IMR-90 (cell line): ENCODE data around the gene TMEM131L. TPM values are rescaled to one million over a fixed set of nuclear protein-coding genes. Genes with fewer than 3 reads are reported as not detected.

Source experiments
- ATAC-seq: fragments of 200-7000 bp; cut with Tn5 transposase; 2 replicates; pipeline ENCODE4 v1.9.1; 2020; ENCODE audit warnings: low read depth, mild to moderate bottlenecking, moderate library complexity
- BruUV-seq: library from RNA; stranded (reverse); fragments of 400-500 nt; replicated peaks from 2 replicates; lab custom pipeline; 2021; lab: Mats Ljungman, UMichigan
- CTCF ChIA-PET: fragments of 300-600 bp; formaldehyde crosslinking; extraction: SDS; loops from one replicate; lab custom pipeline; 2021; ENCODE audit warnings: antibody characterized with exemption; lab: Yijun Ruan, JAX
- POLR2A ChIA-PET: fragments of 300-600 bp; sonication (Branson Sonifier 250); formaldehyde crosslinking; loops from one replicate; lab custom pipeline; 2022; ENCODE audit warnings: antibody characterized with exemption; ENCODE audit not compliant: unreplicated experiment; lab: Charles Lee
- DNase-seq: peaks from one replicate; pipeline ENCODE4 v3.0.0; 2013
- H2AFZ ChIP-seq: replicated peaks from 2 replicates; pipeline ENCODE3; 2013; ENCODE audit warnings: low read length, mild to moderate bottlenecking; ENCODE audit not compliant: poor library complexity
- H2AK5ac ChIP-seq: 2 replicates; pipeline ENCODE4 v1.6.1; 2013; ENCODE audit warnings: low read depth, low read length, inconsistent platforms
- H2AK9ac ChIP-seq: replicated peaks from 2 replicates; pipeline ENCODE3; 2013; ENCODE audit warnings: mild to moderate bottlenecking, low read depth, low read length, moderate library complexity; ENCODE audit not compliant: poor library complexity
- H2BK120ac ChIP-seq: 2 replicates; pipeline ENCODE4 v1.6.1; 2013; ENCODE audit warnings: low read depth, low read length, inconsistent platforms
- H2BK15ac ChIP-seq: 3 replicates; pipeline ENCODE4 v1.6.1; 2013; ENCODE audit warnings: low read depth, low read length, inconsistent platforms
- H2BK20ac ChIP-seq: 2 replicates; pipeline ENCODE4 v1.6.1; 2013; ENCODE audit warnings: low read depth, mild to moderate bottlenecking, inconsistent platforms, low read length, moderate library complexity
- H2BK5ac ChIP-seq: 2 replicates; pipeline ENCODE4 v1.6.1; 2013; ENCODE audit warnings: mild to moderate bottlenecking, low read depth, low read length, inconsistent platforms; ENCODE audit not compliant: poor library complexity, severe bottlenecking
- H3K14ac ChIP-seq: replicated peaks from 2 replicates; pipeline ENCODE4 v1.6.1; 2013; ENCODE audit warnings: low read depth, low read length, inconsistent platforms
- H3K18ac ChIP-seq: 2 replicates; pipeline ENCODE4 v1.6.1; 2013; ENCODE audit warnings: low read depth, low read length, control low read depth
- H3K23ac ChIP-seq: 2 replicates; pipeline ENCODE4 v1.6.1; 2013; ENCODE audit warnings: low read depth, low read length, inconsistent platforms
- H3K27ac ChIP-seq: 2 replicates; pipeline ENCODE4 v1.5.1; 2013; ENCODE audit warnings: mild to moderate bottlenecking, control low read depth, low read length; ENCODE audit not compliant: insufficient read depth
- H3K27me3 ChIP-seq: 2 replicates; pipeline ENCODE4 v1.6.1; 2013; ENCODE audit warnings: low read length; ENCODE audit not compliant: control insufficient read depth, insufficient read depth
- H3K36me3 ChIP-seq: 2 replicates; pipeline ENCODE4 v1.6.1; 2013; ENCODE audit warnings: low read length, mixed read lengths; ENCODE audit not compliant: control insufficient read depth, insufficient read depth
- H3K4ac ChIP-seq: 2 replicates; pipeline ENCODE4 v1.6.1; 2013; ENCODE audit warnings: low read depth, low read length, inconsistent platforms
- H3K4me1 ChIP-seq: 2 replicates; pipeline ENCODE4 v1.6.1; 2013; ENCODE audit warnings: low read length, mixed read lengths; ENCODE audit not compliant: control insufficient read depth, insufficient read depth
- H3K4me2 ChIP-seq: 2 replicates; pipeline ENCODE4 v1.6.1; 2013; ENCODE audit warnings: low read depth, mild to moderate bottlenecking, control low read depth, low read length, moderate library complexity
- H3K4me3 ChIP-seq: 2 replicates; pipeline ENCODE4 v1.5.1; 2013; ENCODE audit warnings: low read depth, mild to moderate bottlenecking, control low read depth, low read length, moderate library complexity; ENCODE audit not compliant: insufficient read depth
- H3K56ac ChIP-seq: 2 replicates; pipeline ENCODE4 v1.6.1; 2013; ENCODE audit warnings: low read length, inconsistent platforms; ENCODE audit not compliant: insufficient read depth; ENCODE audit errors: extremely low read depth
- H3K79me1 ChIP-seq, 2 experiments: 2 replicates each; pipeline ENCODE4 v1.6.1; 2013; ENCODE audit warnings: low read length in 2 of 2, inconsistent platforms in 1 of 2, low read depth in 1 of 2
- H3K9ac ChIP-seq: 2 replicates; pipeline ENCODE4 v1.6.1; 2013; ENCODE audit warnings: low read depth, low read length, control low read depth
- H3K9me1 ChIP-seq: 2 replicates; pipeline ENCODE4 v1.6.1; 2013; ENCODE audit warnings: low read length, inconsistent platforms; ENCODE audit not compliant: insufficient read depth
- H3K9me3 ChIP-seq: 2 replicates; pipeline ENCODE4 v1.6.1; 2013; ENCODE audit warnings: low read length; ENCODE audit not compliant: control insufficient read depth, insufficient read depth
- H4K20me1 ChIP-seq: 2 replicates; pipeline ENCODE4 v1.6.1; 2013; ENCODE audit warnings: low read length, inconsistent platforms; ENCODE audit not compliant: insufficient read depth
- H4K5ac ChIP-seq: 2 replicates; pipeline ENCODE4 v1.6.1; 2013; ENCODE audit warnings: mild to moderate bottlenecking, low read depth, low read length, control low read depth
- H4K8ac ChIP-seq, 2 experiments: 2 replicates each; pipeline ENCODE4 v1.6.1; 2013; ENCODE audit warnings: low read depth in 2 of 2, low read length in 2 of 2, control low read depth in 1 of 2, inconsistent platforms in 1 of 2
- H4K91ac ChIP-seq: 2 replicates; pipeline ENCODE4 v1.6.1; 2013; ENCODE audit warnings: low read depth, low read length, inconsistent platforms; ENCODE audit not compliant: insufficient read depth
- BHLHE40 ChIP-seq: fragments of 150-350 bp; IDR thresholded peaks from 2 replicates; pipeline ENCODE4 v1.6.1; 2016; ENCODE audit warnings: mild to moderate bottlenecking, low read depth, low read length
- CEBPB ChIP-seq: IDR thresholded peaks from 2 replicates; pipeline ENCODE4 v1.6.1; 2012; ENCODE audit warnings: low read depth, low read length, improper control_type of control experiment
- CHD1 ChIP-seq: IDR thresholded peaks from 2 replicates; pipeline ENCODE4 v1.6.1; 2012; ENCODE audit warnings: low read depth, low read length, improper control_type of control experiment
- FOS ChIP-seq: fragments of 150-350 bp; IDR thresholded peaks from 2 replicates; pipeline ENCODE4 v1.6.1; 2016; ENCODE audit warnings: low read depth, low read length
- MAFK ChIP-seq: IDR thresholded peaks from 2 replicates; pipeline ENCODE4 v1.6.1; 2012; ENCODE audit warnings: low read depth, low read length, improper control_type of control experiment
- MAZ ChIP-seq: IDR thresholded peaks from 2 replicates; pipeline ENCODE4 v1.6.1; 2012; ENCODE audit warnings: low read depth, mild to moderate bottlenecking, low read length, improper control_type of control experiment, moderate library complexity, borderline replicate concordance
- MXI1 ChIP-seq: IDR thresholded peaks from 2 replicates; pipeline ENCODE4 v1.6.1; 2012; ENCODE audit warnings: low read depth, mild to moderate bottlenecking, low read length, moderate library complexity, borderline replicate concordance
- NFE2L2 ChIP-seq: fragments of 150-350 bp; IDR thresholded peaks from 2 replicates; pipeline ENCODE4 v1.6.1; 2016; ENCODE audit warnings: low read depth, mild to moderate bottlenecking, low read length
- POLR2A ChIP-seq: IDR thresholded peaks from 2 replicates; pipeline ENCODE4 v1.6.1; 2012; ENCODE audit warnings: mild to moderate bottlenecking, low read depth, low read length
- RAD21 ChIP-seq: IDR thresholded peaks from 2 replicates; pipeline ENCODE4 v1.6.1; 2012; ENCODE audit warnings: low read length, improper control_type of control experiment
- RCOR1 ChIP-seq: IDR thresholded peaks from 2 replicates; pipeline ENCODE4 v1.6.1; 2012; ENCODE audit warnings: mild to moderate bottlenecking, low read length, improper control_type of control experiment; ENCODE audit not compliant: insufficient replicate concordance
- RFX5 ChIP-seq: IDR thresholded peaks from 2 replicates; pipeline ENCODE4 v1.8.0; 2012; ENCODE audit warnings: low read depth, mild to moderate bottlenecking, low read length, moderate library complexity
- SMC3 ChIP-seq: fragments of 150-350 bp; IDR thresholded peaks from 2 replicates; pipeline ENCODE4 v1.6.1; 2016; ENCODE audit warnings: low read depth, mild to moderate bottlenecking, antibody characterized with exemption, low read length, moderate library complexity
- WGBS, 2 experiments: methylation state at CpG; one replicate each; pipeline versions ENCODE4 v1.1.5 to v1.1.7; 2013; ENCODE audit warnings: missing lambda C conversion rate in 2 of 2; ENCODE audit not compliant: insufficient read length in 1 of 2; ENCODE audit errors: extremely low coverage in 2 of 2; 5-methylcytosine and 5-hydroxymethylcytosine counted together
- dilution Hi-C: fragments of 300-500 bp; cut with HindIII; formaldehyde crosslinking; loops from one replicate; pipeline ENCODE4 v1.14.3; 2018; ENCODE audit warnings: low sequenced_read_pairs; ENCODE audit not compliant: unreplicated experiment
- in situ Hi-C: fragments of 300-500 bp; cut with MboI; formaldehyde crosslinking; loops from 3 replicates; pipeline ENCODE4 v1.14.3; 2019; ENCODE audit warnings: low sequenced_read_pairs, inconsistent platforms, mixed read lengths
- intact Hi-C: fragments of 100-400 bp; cut with micrococcal nuclease; formaldehyde crosslinking; loops from 2 replicates; pipeline ENCODE4 v1.10.0; 2022
- polyA plus RNA-seq, 3 experiments: library from polyadenylated mRNA; depleted of rRNA; stranded (reverse); fragments of >200 nt; gene quantifications; 2 replicates each; pipeline ENCODE4 v1.2.3, GENCODE V29; 2012; ENCODE audit warnings: low replicate concordance in 1 of 3
- total RNA-seq: library from RNA; depleted of rRNA; stranded (reverse); fragments of >200 nt; gene quantifications from 2 replicates; pipeline ENCODE4 v1.2.3, GENCODE V29; 2012
- TF ChIP-seq, protein P1 (sequence below): fragments of 150-350 bp; IDR thresholded peaks from 2 replicates; pipeline ENCODE4 v1.6.1; 2016; ENCODE audit warnings: low read depth, mild to moderate bottlenecking, low read length, moderate library complexity, borderline replicate concordance
- TF ChIP-seq, protein P2 (sequence below): fragments of 150-350 bp; IDR thresholded peaks from 2 replicates; pipeline ENCODE4 v1.6.1; 2017; ENCODE audit warnings: mild to moderate bottlenecking, antibody characterized with exemption, low read length, low read depth
- TF ChIP-seq, protein P3 (sequence below): conservative IDR thresholded peaks from 2 replicates; pipeline ENCODE4 v1.5.1; 2012; ENCODE audit warnings: mild to moderate bottlenecking, low read depth, low read length, improper control_type of control experiment

The TMEM131L gene
- total and polyA plus RNA-seq, 2 of the 4 experiments (the other 2 are of a cell fraction): 8.4 to 23.8 TPM

DNA sequence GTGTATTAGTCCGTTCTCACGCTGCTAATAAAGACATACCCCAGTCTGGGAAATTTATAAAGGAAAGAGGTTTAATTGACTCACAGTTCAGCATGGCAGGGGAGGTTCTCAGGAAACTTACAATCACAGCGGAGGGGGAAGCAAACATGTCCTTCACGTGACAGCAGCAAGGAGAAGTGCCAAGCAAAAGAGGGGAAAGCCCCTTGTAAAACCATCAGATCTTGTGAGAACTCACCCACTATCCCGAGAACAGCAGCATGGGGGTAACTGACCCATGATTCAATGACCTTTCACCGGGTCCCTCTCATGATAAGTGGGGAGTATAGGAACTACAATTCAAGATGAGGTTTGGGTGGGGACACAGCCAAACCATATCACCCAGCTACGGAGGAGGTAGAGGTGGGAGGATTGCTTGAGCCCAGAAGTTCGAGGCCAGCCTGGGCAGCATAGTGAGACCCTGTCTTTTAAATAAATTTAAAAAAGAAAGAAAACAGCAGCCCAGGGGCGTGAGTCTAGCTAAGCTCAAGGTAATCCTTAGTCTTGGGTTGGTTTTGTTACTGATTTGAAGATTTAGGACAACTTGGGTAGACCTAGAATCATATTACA, 46.4 kb upstream of the TMEM131L start:
- Histone ChIP-seq H2BK15ac (no peak overlapping the region), H2AK5ac (no peak overlapping the region), H4K20me1 (no peaks in the 10 kb centered on the region), H3K18ac (no peak overlapping the region), H4K5ac (no peak overlapping the region), H3K9me3 (no peaks in the 10 kb centered on the region), H4K91ac (no peak overlapping the region), H3K9me1 (no peaks in the 10 kb centered on the region), H3K4me2 (no peak overlapping the region), H3K56ac (no peak overlapping the region), H3K4me3 (no peak overlapping the region), H3K23ac (no peak overlapping the region), H3K79me1 (no peaks in the 10 kb centered on the region), H2AK9ac (no peak overlapping the region), H3K36me3 (no peaks in the 10 kb centered on the region), H3K14ac (no peak overlapping the region), H3K27ac (no peak overlapping the region), H2AFZ (no peak overlapping the region), H3K9ac (no peak overlapping the region), H3K4me1 (no peaks in the 10 kb centered on the region; the same call in 1 of the 2 replicates), H2BK5ac (no peak overlapping the region), H2BK20ac (no peak overlapping the region), H3K4ac (no peak overlapping the region), H2BK120ac (no peak overlapping the region), H4K8ac (no peak overlapping the region), H3K27me3 (no peaks in the 10 kb centered on the region)
- intact Hi-C loops: no loop called here
- dilution Hi-C loops: no loop called here
- POLR2A ChIA-PET: no interaction called here
- DNase-seq (no peak), ATAC-seq (no peak)
- in situ Hi-C loops: no loop called here
- CTCF ChIA-PET: no interaction called here
- 80% methylated on average over 1 of the region's 9 CpGs; no CpG with 5 or more reads in 1 of the 2 experiments for WGBS, 2 experiments
- no TSS peak for BruUV-seq
- TF ChIP-seq CEBPB (no peak), FOS (no peak), RAD21 (no peak), RCOR1 (no peak), BHLHE40 (no peak), CHD1 (no peak), RFX5 (no peak), MAZ (no peak), MXI1 (no peak), POLR2A (no peak), MAFK (no peak), NFE2L2 (no peak), SMC3 (no peak)
- TF ChIP-seq, protein P1, sequence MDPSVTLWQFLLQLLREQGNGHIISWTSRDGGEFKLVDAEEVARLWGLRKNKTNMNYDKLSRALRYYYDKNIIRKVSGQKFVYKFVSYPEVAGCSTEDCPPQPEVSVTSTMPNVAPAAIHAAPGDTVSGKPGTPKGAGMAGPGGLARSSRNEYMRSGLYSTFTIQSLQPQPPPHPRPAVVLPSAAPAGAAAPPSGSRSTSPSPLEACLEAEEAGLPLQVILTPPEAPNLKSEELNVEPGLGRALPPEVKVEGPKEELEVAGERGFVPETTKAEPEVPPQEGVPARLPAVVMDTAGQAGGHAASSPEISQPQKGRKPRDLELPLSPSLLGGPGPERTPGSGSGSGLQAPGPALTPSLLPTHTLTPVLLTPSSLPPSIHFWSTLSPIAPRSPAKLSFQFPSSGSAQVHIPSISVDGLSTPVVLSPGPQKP: no peak
- TF ChIP-seq, protein P2, sequence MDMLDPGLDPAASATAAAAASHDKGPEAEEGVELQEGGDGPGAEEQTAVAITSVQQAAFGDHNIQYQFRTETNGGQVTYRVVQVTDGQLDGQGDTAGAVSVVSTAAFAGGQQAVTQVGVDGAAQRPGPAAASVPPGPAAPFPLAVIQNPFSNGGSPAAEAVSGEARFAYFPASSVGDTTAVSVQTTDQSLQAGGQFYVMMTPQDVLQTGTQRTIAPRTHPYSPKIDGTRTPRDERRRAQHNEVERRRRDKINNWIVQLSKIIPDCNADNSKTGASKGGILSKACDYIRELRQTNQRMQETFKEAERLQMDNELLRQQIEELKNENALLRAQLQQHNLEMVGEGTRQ: no peak
- TF ChIP-seq, protein P3, sequence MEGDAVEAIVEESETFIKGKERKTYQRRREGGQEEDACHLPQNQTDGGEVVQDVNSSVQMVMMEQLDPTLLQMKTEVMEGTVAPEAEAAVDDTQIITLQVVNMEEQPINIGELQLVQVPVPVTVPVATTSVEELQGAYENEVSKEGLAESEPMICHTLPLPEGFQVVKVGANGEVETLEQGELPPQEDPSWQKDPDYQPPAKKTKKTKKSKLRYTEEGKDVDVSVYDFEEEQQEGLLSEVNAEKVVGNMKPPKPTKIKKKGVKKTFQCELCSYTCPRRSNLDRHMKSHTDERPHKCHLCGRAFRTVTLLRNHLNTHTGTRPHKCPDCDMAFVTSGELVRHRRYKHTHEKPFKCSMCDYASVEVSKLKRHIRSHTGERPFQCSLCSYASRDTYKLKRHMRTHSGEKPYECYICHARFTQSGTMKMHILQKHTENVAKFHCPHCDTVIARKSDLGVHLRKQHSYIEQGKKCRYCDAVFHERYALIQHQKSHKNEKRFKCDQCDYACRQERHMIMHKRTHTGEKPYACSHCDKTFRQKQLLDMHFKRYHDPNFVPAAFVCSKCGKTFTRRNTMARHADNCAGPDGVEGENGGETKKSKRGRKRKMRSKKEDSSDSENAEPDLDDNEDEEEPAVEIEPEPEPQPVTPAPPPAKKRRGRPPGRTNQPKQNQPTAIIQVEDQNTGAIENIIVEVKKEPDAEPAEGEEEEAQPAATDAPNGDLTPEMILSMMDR: no peak
